DND-41 (cell line): ENCODE data around the gene SLC16A10.

Experiments used
- ATAC-seq: fragments of 200-7000 bp; cut with Tn5 transposase; 3 replicates; pipeline ENCODE4 v1.9.1; 2021; ENCODE audit warnings: low read depth; ENCODE audit not compliant: insufficient read depth
- DNase-seq: peaks from one replicate; pipeline ENCODE4 v3.0.0-alpha.2; 2020
- H2AFZ ChIP-seq: 2 replicates; pipeline ENCODE4 v1.6.0; 2012; ENCODE audit warnings: low read depth, low read length
- H3K27ac ChIP-seq: 2 replicates; pipeline ENCODE4 v1.5.1; 2012; ENCODE audit warnings: low read length, inconsistent platforms
- H3K27me3 ChIP-seq: fragments of 200-600 bp; sonication (generic); 2 replicates; pipeline ENCODE4 v1.6.0; 2012; ENCODE audit warnings: low read length, mild to moderate bottlenecking, inconsistent platforms; ENCODE audit not compliant: insufficient read depth, poor library complexity
- H3K36me3 ChIP-seq: 2 replicates; pipeline ENCODE4 v1.5.1; 2012; ENCODE audit warnings: low read length, inconsistent platforms; ENCODE audit not compliant: insufficient read depth
- H3K4me1 ChIP-seq: 2 replicates; pipeline ENCODE4 v1.5.1; 2012; ENCODE audit warnings: mild to moderate bottlenecking, low read length; ENCODE audit not compliant: insufficient read depth
- H3K4me2 ChIP-seq: 2 replicates; pipeline ENCODE4 v1.6.0; 2012; ENCODE audit warnings: mild to moderate bottlenecking, moderate library complexity, low read length, inconsistent platforms; ENCODE audit not compliant: insufficient read depth
- H3K4me3 ChIP-seq, 2 experiments: fragments of 200-600 bp in 1 of 2; shearing (Covaris generic) in 1 of 2; 2 replicates each; pipeline ENCODE4 v1.5.1; 2012 to 2016; ENCODE audit warnings: inconsistent platforms in 2 of 2, low read length in 2 of 2, mild to moderate bottlenecking in 2 of 2, low read depth in 1 of 2, moderate library complexity in 1 of 2
- H3K79me2 ChIP-seq: 2 replicates; pipeline ENCODE4 v1.6.0; 2012; ENCODE audit warnings: low read length, inconsistent platforms; ENCODE audit not compliant: insufficient read depth
- H3K9ac ChIP-seq: 2 replicates; pipeline ENCODE4 v1.6.0; 2012; ENCODE audit warnings: low read depth, mild to moderate bottlenecking, inconsistent platforms, low read length, moderate library complexity
- H3K9me3 ChIP-seq: 2 replicates; pipeline ENCODE4 v1.5.1; 2012; ENCODE audit warnings: low read length, moderate library complexity, mild to moderate bottlenecking, inconsistent platforms; ENCODE audit not compliant: insufficient read depth, severe bottlenecking
- H4K20me1 ChIP-seq: 2 replicates; pipeline ENCODE4 v1.6.0; 2012; ENCODE audit warnings: low read length; ENCODE audit not compliant: insufficient read depth
- CTCF ChIP-seq: IDR thresholded peaks from 2 replicates; pipeline ENCODE4 v1.5.1; 2012; ENCODE audit warnings: borderline replicate concordance, low read length, moderate library complexity, mild to moderate bottlenecking; ENCODE audit not compliant: poor library complexity, severe bottlenecking; ENCODE audit errors: extremely low read depth
- EZH2 ChIP-seq: IDR thresholded peaks from 3 replicates; pipeline ENCODE4 v1.6.1; 2012; ENCODE audit warnings: borderline replicate concordance, low read depth, mild to moderate bottlenecking, moderate library complexity, low read length, inconsistent platforms; ENCODE audit not compliant: severe bottlenecking

Gene SLC16A10

GRCh38 chr6:111267764-111268333, 180.5 kb downstream of the SLC16A10 start:
- Histone ChIP-seq H3K27me3 (no peaks in the 10 kb centered on the region), H3K79me2 (peaks cover 4% of the 10 kb centered on the region; the same call in 1 of the 2 replicates), H3K4me1 (no peaks in the 10 kb centered on the region), H3K4me3 (no peak overlapping the region), H3K36me3 (peaks cover 59% of the 10 kb centered on the region), H3K9ac (no peak overlapping the region), H4K20me1 (no peaks in the 10 kb centered on the region), H2AFZ (no peak overlapping the region), H3K27ac (no peak overlapping the region), H3K9me3 (no peaks in the 10 kb centered on the region), H3K4me2 (no peak overlapping the region)
- ATAC-seq (no peak), DNase-seq (no peak)
- TF ChIP-seq CTCF, result no peak
- no peak for TF ChIP-seq EZH2

GRCh38 chr6:111269401-111269970, 182.2 kb downstream of the SLC16A10 start:
- Histone ChIP-seq H3K4me2 (no peak overlapping the region), H3K9ac (no peak overlapping the region), H3K4me1 (no peaks in the 10 kb centered on the region), H3K79me2 (no peaks in the 10 kb centered on the region), H3K27ac (no peak overlapping the region), H3K4me3 (no peak overlapping the region), H4K20me1 (no peaks in the 10 kb centered on the region), H3K27me3 (no peaks in the 10 kb centered on the region), H3K36me3 (peaks cover 66% of the 10 kb centered on the region), H3K9me3 (peaks cover 9% of the 10 kb centered on the region), H2AFZ (no peak overlapping the region)
- no peak for DNase-seq
- TF ChIP-seq CTCF (no peak), EZH2 (no peak)
- no peak for ATAC-seq

- ATAC-seq (no peak), DNase-seq (no peak)
- no peaks in the 10 kb centered on the region for H4K20me1 ChIP-seq
- H3K27me3 ChIP-seq, result no peaks in the 10 kb centered on the region
- H3K4me1 ChIP-seq, result no peaks in the 10 kb centered on the region
- H3K79me2 ChIP-seq, result 0 out of 2 replicates have a peak, but pooled peaks cover 5% of the 10 kb centered on the region
- H3K4me3 ChIP-seq, result no peak overlapping the region
- H3K36me3 ChIP-seq, result peaks cover 68% of the 10 kb centered on the region
- no peak overlapping the region for H3K9ac ChIP-seq
- H3K9me3 ChIP-seq, result peaks cover 14% of the 10 kb centered on the region
- H2AFZ ChIP-seq, result no peak overlapping the region
- TF ChIP-seq EZH2 (no peak), CTCF (no peak)
- H3K4me2 ChIP-seq, result no peak overlapping the region
- H3K27ac ChIP-seq, result no peak overlapping the region
Observed at GRCh38 chr6:111270121-111270520, 182.8 kb downstream of the SLC16A10 start.
